Caki2 (cell line): Measurements from ENCODE around the gene DAPK1. TPM values are rescaled to one million over a fixed set of nuclear protein-coding genes. Genes with fewer than 3 reads are reported as not detected.
A peak's percentile ranks its signal among the peaks of the same experiment; 100 is the strongest.

Experiments
- DNase-seq: peaks from one replicate; pipeline ENCODE4 v3.0.0-alpha.2; 2015; ENCODE audit warnings: low read depth
- in situ Hi-C: cut with HindIII; loops from 2 replicates; pipeline ENCODE4 v1.10.0; 2016; ENCODE audit warnings: low sequenced_read_pairs, low pct_unique_long_range_greater_than_20kb, mixed read lengths
- total RNA-seq: library from RNA; depleted of rRNA; stranded (reverse); fragments of >200 nt; shearing (Covaris generic); gene quantifications from 2 replicates; pipeline ENCODE4 v1.2.3, GENCODE V29; 2014; ENCODE audit warnings: low replicate concordance

The DAPK1 gene
- total RNA-seq, 1 experiment from 2014 or later = 20.9 TPM

DNA sequence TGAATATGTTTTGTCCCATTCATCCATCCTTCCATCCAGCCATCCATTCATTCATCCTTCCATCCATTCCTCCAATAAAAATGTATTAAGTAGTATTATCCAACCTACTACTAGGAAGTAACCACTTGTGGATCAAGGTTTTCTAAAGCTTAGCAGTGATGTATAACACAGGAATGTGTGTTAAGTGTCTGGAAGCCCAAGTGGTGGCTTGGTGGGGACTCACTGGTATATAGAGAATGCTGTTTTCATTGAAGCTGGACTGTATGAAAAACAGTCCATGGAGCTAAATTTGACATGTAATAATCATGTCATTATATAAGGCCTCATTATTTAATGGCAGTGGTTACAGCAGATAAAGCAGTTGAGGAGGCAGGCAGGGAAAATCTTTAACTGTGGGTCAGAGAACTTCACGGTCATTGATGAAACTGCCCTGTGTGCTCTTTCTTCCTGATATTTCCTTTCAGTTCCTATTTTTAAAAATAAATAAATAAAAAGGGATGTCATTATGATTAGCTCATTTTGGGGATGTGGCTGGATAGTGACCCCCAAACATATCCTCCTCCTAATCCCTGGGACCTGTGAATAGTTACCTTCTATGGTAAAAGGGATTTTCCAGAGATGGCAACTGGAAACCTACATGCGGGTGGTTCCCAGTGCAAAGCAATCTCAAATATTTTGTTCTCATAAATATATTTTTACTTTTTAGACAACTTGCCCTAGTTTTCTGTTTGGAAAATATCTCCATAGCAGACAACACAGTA lies 82.3 kb downstream of the DAPK1 start:
- in situ Hi-C loops = no loop called here
- no peak for DNase-seq

DNA sequence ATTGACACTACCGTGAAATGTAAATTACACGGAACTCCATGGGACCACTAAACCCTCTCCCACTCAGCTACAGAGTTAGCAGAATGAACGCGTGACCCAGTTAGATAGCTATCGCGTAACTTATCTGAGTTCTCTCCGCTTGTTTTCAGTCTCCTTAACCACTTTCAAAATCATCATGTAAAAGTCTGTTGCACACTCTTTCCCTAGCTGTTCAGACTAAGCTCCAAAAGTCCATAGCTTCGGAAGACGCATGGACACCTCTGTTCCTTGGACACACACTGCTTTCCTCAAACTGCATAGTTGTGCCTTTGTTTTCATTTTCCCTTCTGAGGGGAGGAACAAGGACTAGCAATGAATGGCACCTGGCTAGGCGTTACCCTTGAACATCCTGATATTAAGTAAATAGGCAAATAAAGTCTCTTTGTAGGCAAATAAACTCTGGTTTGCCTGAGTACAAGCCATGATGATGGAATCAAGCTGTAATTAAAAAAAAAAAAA lies 83.3 kb downstream of the DAPK1 start:
- in situ Hi-C loops = no loop called here
- no peak for DNase-seq

DNA sequence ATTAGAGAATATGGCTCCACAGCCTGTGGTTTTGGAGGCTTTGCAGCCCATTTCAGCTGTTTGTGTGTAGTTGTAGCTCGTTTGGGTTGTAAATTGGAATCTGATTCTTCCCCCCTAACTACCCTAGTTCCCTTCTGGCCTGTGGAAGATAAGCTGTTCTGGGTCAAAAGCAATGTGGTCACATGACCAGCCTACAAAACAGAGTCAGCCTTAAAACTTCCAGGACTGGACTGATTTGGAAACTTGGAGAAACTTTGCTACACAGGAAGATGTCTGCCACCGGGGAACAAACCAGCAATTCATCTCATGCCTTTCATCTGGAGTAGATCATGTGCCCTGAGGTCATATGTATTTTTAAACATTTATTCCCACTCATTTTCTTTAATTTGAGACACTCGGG lies 83.8 kb downstream of the DAPK1 start:
- no peak for DNase-seq
- in situ Hi-C loops = no loop called here

DNA sequence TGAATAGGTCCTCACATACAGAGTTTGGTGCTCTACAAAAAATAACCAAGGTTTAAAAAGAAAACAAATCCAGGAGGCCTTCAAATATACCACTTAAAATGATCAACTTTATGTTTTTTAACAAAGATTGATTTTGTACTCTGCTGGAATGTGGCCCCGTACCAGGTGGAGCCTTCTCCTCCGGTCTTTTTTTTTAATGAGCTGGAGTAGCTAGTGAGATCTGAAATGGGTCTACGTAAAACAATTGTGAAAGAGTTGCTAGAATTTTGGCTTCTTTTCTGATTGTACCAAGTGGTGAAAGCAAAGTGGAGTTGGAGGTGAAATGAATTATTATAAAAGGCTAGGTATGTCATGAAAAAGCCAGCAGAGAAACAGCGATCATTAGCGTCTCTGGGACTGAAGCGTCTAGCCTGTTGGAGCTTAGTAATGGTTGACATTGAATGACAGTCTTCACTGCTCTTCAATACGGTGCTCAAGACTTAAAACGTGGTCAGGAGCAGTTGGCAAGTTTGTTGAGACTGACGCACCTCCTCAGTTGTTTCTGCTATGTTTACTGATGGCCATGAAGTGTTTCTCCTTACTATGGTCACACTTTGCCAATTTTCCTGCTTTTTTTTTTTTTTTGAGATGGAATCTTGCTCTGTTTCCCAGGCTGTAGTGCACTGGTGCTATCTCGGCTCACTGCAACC lies 84.4 kb downstream of the DAPK1 start:
- in situ Hi-C loops = no loop called here
- DNase-seq = no peak

DNA sequence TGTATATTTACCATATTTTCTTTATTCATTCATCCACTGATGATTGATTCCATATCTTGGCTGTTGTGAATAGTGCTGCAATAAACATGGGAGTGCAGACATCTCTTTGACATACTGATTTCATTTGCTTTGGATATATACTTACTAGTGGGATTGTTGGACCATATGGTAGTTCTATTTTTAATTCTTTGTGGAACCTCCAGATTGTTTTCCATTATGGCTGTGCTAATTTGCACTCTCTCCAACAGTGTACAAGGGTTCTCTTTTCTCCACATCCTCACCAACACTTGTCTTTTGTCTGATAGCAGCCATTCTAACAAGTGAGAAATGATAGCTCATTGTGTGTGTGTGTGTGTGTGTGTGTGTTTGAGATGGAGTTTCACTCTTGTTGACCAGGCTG lies 86.7 kb downstream of the DAPK1 start:
- in situ Hi-C loops = no loop called here
- DNase-seq = no peak

DNA sequence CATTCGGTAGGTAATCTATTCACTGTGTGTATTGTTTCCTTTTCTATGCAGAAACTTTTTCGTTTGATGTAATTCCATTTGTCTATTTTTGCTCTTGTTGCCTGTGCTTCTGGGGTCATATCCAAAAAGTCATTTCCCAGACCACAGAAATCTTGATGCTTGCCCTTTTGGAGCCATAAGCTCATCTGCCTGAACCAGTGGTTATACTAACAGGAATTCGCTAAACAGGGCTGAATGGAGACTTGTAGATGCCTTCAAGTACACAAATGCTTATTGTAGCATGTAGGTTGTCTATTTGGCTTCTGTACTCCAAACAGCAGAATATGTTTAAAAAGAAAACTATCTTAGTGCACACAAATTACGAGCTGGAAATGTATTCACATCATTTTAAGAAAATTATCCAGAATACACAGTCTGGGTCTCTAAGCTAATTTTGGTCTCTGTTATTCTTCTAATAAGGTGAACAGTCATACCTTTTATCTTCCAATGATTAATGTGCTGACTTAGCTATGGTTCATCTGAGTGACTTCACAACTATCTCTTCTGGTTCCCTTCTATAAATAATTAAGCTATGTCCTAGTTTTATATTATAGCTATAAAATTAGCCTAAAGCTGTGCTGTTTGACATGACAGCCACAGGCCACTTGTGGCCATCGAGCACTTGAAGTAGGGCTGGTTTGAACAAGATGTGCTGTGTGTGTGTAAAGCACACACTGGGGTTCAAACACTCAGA lies 87.6 kb downstream of the DAPK1 start:
- DNase-seq = no peak
- in situ Hi-C loops = no loop called here

DNA sequence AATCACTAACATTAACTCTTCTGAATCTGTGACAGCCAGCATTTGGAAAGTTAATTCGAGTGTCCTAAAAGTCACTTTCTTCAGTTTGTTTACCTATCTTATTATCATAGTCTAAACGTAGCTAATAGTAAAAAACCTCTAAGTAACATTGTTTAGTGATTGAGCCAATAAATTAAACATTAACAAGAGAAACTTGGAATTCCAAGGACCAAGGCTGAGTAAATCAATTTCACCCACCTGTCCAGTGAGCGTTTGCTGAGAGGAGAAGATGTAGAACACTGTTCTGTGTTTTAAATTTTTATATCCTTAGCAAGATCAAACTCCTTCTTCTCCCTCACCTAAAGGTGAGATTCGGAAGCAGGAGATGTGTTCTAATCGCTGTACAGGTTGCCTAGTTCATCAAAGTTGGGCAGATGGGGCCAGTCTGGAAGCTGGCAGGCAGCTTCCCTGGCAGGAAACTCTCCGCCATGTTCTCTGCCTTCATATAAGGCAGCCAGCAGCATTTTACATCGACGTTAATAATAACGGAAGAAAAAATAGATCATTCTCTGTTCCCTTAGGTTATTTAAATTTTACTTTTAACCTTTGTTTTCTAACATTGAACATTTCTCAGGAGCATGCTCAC lies 89.2 kb downstream of the DAPK1 start:
- no peak for DNase-seq
- in situ Hi-C loops = no loop called here

DNA sequence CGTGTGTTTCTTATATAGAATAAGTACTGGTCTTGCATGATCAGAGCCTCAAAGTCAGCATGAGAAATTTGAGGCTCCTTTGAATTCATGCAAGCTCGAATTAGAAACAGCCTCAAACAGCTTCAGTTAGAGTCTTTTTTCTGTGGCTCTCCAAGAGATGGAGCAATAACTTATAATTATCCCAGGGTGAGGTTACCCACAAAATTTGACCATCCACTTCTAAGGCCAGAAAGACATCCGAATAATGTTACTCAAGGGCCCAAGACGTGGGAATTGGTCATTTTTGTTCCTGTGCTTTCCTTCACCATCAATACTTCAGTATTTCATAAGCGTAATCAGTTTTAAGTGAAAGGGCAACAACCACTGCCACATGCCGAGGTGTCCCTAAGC lies 89.7 kb downstream of the DAPK1 start:
- in situ Hi-C loops = no loop called here
- no peak for DNase-seq

DNA sequence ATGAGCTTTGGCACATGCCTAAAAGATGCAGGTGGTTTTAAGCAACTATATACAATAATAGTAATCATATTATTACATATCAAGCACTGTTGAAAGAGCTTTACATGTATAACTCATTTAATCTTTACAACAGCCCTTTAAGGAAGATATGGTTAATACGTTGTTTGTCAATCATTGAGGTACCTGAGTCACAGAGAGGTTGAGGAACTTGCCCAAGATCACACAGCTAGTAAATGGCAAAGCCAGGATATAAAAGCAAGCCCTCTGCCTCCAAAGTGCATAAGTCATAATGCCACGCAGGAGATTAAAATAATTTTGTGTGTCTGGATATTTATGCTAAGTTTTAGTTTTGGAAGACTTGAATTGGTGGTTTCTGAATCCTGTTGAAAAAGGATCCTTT lies 90.2 kb downstream of the DAPK1 start:
- no peak for DNase-seq
- in situ Hi-C loops = no loop called here

DNA sequence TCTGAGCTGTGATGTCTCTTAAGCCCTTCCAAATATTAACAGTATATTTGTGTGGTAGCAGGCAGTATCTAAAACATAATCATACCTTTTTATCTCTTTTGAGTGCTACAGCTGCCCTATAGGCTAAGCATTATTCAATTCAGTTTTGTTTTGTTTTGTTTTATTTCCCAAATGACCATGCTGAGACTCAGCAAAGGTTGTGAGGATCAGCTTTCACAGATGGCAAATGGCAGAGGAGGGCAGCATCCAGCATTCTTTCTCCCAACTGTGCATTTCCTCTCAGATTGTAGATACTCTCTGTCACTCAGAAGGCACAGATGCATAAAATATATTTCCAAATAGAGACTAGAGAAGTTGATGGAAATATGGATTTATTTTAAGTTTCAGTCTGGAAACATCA lies 90.7 kb downstream of the DAPK1 start:
- in situ Hi-C loops = no loop called here
- no peak for DNase-seq

DNA sequence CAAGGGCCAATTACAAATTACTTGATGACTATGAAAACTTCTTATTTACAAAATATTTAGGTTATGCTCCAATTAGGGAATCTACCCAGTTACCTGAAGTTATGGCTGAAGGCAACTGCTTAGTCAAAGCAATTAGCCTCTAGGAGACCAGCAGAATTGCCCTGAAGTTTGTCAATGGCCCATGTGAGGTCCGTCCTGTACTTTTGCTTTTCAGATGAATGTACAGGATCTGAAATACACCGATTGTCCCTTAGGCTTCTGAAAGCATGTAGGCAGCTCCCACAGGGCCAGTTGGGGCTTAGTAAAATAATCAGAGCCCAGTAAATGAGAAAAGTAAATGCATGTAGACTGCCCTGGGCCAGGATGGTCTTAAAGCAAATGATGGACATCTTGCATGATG lies 93.3 kb downstream of the DAPK1 start:
- no peak for DNase-seq
- in situ Hi-C loops = no loop called here

DNA sequence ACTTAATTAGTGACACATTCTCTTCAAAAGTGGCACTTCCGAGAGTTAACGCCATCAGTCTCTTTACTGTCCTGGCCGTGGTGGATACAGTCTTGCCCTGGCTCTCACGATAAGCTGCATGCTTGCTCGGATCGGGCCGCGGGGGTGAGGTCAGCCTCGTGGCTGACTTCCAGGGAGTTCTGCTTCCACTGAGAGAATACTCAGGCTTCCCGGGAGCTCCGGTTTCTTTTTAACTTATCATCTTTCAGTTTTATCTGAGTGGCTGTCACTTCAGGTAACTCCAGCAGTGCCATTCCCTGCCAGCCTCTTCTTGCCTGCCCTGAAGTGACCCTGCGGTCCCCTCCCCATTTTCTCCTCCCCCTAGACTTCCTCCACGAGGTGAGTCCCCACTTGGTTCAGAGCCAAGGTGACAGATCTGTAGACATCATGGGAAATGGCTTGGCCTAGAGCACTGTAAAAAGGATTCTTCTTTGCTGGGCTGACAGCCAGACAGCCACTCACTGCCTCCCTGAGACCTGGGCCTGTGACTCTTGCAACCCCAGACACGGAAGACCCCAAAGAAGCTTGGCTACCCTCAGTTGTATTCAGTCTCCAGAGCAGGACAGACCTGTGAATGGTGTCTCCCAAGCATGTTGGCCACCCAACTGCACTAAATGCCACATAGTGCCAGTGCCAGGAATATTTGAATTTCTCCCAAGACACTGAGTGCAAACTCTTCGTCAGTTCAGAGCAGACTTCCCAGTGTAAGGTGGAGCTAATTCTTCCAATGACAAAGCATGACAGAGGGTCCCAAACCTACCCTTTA lies 95.1 kb downstream of the DAPK1 start:
- in situ Hi-C loops = no loop called here
- DNase-seq = no peak

DNA sequence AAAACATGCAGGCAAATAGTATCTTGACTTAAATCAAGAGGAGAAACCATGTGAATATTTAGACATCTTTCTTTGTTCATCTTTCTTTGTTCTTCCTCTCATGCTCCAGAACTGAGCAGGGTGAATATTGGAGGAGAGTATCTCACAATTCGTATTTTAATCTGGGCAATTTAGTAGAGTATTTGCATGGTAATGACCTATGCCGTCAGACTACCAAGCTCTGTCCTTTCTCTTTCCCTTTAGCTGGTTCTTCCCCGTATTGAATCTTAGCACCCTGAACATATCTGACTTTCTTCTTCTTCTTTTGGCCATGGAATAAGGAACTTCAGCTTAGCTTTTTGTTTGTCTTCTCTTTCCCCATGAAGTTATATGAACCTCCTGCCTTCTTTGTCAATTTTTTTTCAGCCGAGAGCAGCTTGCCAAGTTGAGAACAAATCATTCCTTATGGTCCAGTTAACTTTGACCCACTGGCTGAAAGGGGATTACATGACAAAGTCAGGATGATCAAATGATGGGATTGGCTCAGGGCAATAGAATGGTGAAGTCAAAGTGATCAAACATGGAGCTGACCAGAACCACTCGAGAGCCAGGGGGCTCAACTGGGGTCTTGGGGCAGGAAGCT lies 95.8 kb downstream of the DAPK1 start:
- in situ Hi-C loops = no loop called here

DNA sequence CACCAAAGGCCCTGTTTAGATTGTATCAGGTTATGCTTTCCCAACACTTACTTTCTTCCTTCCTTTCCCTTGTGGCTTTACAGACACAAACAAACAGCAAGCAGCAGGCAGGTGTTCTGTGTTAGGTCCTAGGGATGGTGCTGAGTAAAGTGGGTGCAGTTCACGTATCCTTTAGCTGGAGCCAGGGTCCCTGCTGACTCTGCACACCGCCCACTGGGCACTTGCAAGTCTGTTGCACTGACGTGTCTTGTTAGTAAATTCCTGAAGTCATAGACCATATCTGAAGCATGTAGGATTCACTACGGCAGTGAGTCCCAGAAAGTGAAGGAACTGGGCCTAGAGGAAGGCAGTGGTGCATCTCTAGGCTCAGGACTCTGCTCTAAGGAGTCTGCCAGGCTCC lies 96.5 kb downstream of the DAPK1 start:
- peak; percentile 44 for DNase-seq
- in situ Hi-C loops = no loop called here

More for the DNA sequence above, 95.8 kb downstream of the DAPK1 start:
- no peak for DNase-seq

DNA sequence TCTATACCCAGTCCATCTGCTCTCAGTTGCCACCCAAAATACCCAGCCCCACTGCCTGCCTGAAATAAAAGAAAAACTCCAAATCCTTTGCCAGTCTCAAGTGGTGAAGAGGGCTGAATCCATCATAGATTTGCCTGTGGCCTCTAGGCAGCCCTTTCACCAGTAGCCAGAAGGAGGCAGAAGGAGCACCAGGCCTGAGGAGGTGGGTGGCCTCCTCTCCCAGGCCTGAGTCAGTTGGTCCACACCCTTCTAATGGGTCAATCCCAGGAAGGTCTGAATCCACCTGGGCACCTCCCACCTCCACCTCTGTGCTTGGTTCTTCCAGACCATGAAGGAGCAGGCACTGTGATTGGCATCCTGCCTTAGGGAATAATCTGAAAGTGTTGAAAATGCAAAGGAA lies 97.0 kb downstream of the DAPK1 start:
- in situ Hi-C loops = no loop called here
- DNase-seq = no peak

DNA sequence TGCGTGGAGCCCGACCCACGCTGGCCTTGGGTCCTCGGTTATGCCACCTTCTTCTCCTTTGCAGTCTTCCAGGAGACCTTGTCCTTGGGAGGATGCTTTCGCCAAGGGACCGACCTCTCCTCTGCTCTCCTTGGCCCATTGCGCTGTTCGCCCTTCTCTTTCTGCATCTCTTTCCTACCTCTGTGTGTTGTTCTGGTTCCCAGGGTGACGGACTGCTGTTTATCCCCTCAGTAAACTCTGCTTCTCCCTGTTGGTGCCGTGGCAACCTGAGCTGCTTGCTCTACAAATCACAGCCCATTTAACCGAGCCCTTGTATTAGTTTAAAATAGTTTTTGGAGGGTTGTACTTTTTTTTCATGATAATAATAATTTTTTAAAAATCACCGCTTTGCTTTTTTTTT lies 97.9 kb downstream of the DAPK1 start:
- in situ Hi-C loops = no loop called here
- DNase-seq = no peak

DNA sequence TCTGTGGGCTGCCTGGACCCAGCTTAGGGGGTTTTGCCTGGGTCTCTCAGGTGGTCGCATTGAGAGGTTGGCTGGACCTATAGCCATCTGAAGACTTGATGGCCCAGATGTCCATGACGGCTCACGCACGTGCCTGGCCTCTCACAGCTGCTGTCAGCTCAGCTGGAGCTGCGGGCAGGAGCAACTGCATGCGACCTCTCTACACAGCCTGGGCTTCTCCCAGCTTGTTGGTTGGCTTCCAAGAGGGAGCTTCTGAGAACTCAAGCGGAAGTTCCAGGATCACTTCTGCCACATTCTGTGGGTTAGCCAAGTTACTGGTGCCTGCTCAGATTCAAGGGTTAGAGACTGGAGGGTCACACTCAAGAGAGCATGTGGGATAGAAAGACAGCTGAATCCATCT lies 99.2 kb downstream of the DAPK1 start:
- in situ Hi-C loops = no loop called here
- no peak for DNase-seq
